ENCODE measurements around the gene DNM1L. TPM values are rescaled to one million over a fixed set of nuclear protein-coding genes. Genes with fewer than 3 reads are reported as not detected.

DNM1L gene
- total RNA-seq, 3 donors from 2014 or later (not counting 1 experiment from before 2014, with no cell fraction given), result 69.2 to 84.9 (median 81.0) TPM

DNA sequence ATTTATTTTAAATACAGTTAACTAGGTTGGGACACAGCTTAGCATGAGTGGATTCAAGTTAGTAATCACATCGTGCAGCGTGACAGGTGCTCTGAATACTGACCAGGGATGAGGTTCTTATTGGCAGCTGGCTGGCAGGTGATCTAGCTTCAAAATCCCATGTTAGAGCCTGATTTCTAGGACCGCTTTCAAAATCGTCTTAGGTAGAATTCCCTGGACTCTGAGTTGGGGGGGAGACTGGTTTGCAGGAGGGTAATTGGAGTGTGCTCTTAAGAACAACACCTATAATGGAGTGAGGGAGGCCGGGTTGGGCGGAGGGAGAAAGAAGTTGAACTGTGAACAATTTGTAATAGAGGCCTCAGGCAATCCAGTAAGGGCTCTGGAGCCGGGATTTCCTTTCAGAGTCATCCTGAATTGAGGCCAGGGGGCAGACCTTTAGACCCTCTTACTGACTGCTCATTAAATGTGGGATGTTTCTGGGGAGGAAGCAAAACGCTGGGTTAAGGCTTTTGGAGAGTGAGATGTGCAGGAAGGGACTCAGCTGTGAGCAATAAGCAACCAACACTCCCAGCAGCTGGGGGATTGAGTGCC, 77.5 kb downstream of the DNM1L start:
- intact Hi-C loops (cut with micrococcal nuclease), result loop anchor here (1.0 kb wide), 2 partner anchors 1266 to 1462 kb away; partner anchors contain the start of gene ALG10
- H3K4me3 ChIP-seq (ENCODE audit: low read length), result peak overlapping the region; percentile 85
- 63% methylated on average over 8 of the region's 8 CpGs for WGBS (ENCODE audit: insufficient coverage)

DNA sequence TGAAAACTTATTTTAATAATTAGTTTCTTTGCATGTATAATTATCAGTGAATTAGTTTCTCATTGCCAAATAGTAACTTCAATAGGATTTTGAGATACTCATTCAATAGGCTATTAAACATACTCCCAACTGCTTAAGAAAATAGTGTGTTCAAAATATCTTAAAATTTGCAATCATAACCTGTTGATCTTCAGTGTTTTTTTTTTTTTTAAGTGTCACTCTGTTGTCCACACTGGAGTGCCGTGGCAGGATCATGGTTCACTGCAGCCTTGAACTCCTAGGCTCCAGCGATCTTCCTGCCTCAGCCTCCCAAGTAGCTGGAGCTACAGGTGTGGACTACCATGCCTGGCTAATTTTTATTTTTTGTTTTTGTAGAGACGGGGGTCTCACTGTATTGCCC, 78.1 kb downstream of the DNM1L start:
- peaks cover 16 to 17% of the 10 kb centered on the region in 2 donors for H3K4me1 Mint-ChIP-seq
- 93% methylated on average over 3 of the region's 3 CpGs for WGBS (ENCODE audit: insufficient coverage)

More for the DNA sequence above, 77.5 kb downstream of the DNM1L start:
- Histone ChIP-seq H3K36me3 (ENCODE audit: control insufficient read depth, insufficient read depth, low read length) (peaks cover 13% of the 10 kb centered on the region), H3K27me3 (ENCODE audit: control insufficient read depth, insufficient read depth, low read length) (peaks cover 2% of the 10 kb centered on the region), H3K27ac (ENCODE audit: low read length) (no peak overlapping the region), H3K4me1 (ENCODE audit: control insufficient read depth, insufficient read depth, low read length) (peaks cover 17% of the 10 kb centered on the region), H3K9me3 (ENCODE audit: control insufficient read depth, insufficient read depth, low read length) (no peaks in the 10 kb centered on the region)
- H3K9me3 Mint-ChIP-seq, result no peaks in the 10 kb centered on the region
- H3K27me3 Mint-ChIP-seq (ENCODE audit: low read depth in 2 of 2), result peaks cover 0 to 12% of the 10 kb centered on the region in 2 donors
- peak overlapping the region; percentile 85 to 88 for H3K27ac Mint-ChIP-seq
- peaks cover 16 to 17% of the 10 kb centered on the region in 2 donors for H3K4me1 Mint-ChIP-seq
- ATAC-seq (no peak), DNase-seq (no peak)
- H3K4me3 Mint-ChIP-seq, result peak overlapping the region; percentile 89
- no peak for TF ChIP-seq CTCF (IDR thresholded peaks at IDR 0.05)
- H3K36me3 Mint-ChIP-seq, result no peaks in the 10 kb centered on the region

DNA sequence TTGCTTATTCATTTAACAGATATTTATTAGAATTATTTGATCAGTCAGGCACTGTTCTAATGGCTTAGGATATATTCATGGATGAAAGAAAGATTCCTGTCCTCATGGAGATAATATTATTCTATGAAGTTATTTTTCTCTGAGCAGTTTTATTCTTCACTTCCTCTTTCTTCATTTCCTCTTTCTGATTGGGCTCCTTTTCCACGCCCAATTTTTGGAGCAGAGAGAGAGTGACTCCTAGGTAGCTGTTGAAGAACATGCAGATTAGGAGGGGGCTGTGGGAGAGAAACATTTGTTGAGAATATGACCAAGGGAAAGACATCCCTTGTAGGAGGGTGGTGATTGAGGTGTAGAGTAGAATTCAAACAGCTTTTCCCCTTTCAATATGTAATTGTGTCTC, 82.6 kb downstream of the DNM1L start:
- Mint-ChIP-seq H3K36me3 (no peaks in the 10 kb centered on the region), H3K9me3 (no peaks in the 10 kb centered on the region), H3K27me3 (ENCODE audit: low read depth in 2 of 2) (peaks cover 3 to 23% of the 10 kb centered on the region in 2 donors), H3K4me1 (peaks cover 0 to under 1% of the 10 kb centered on the region in 2 donors), H3K4me3 (no peak overlapping the region), H3K27ac (no peak overlapping the region)
- H3K27ac ChIP-seq (ENCODE audit: low read length), result no peak overlapping the region
- no peaks in the 10 kb centered on the region for H3K9me3 ChIP-seq (ENCODE audit: control insufficient read depth, insufficient read depth, low read length)
- no peak for DNase-seq
- peaks cover 3% of the 10 kb centered on the region for H3K4me1 ChIP-seq (ENCODE audit: control insufficient read depth, insufficient read depth, low read length)
- ATAC-seq, result no peak
- no peak for TF ChIP-seq CTCF (IDR thresholded peaks at IDR 0.05)
- no peaks in the 10 kb centered on the region for H3K36me3 ChIP-seq (ENCODE audit: control insufficient read depth, insufficient read depth, low read length)
- intact Hi-C loops (cut with micrococcal nuclease), result no loop called here
- 0% methylated on average over 1 of the region's 1 CpG for WGBS (ENCODE audit: insufficient coverage)
- peaks cover 2% of the 10 kb centered on the region for H3K27me3 ChIP-seq (ENCODE audit: control insufficient read depth, insufficient read depth, low read length)
- no peak overlapping the region for H3K4me3 ChIP-seq (ENCODE audit: low read length)

More for the DNA sequence above, 78.1 kb downstream of the DNM1L start:
- TF ChIP-seq CTCF (IDR thresholded peaks at IDR 0.05), result no peak
- peaks cover 17% of the 10 kb centered on the region for H3K4me1 ChIP-seq (ENCODE audit: control insufficient read depth, insufficient read depth, low read length)
- peaks cover 0 to 18% of the 10 kb centered on the region in 2 donors for H3K27me3 Mint-ChIP-seq (ENCODE audit: low read depth in 2 of 2)
- DNase-seq (no peak), ATAC-seq (no peak)
- H3K4me3 Mint-ChIP-seq, result no peak overlapping the region
- no peak overlapping the region for H3K27ac ChIP-seq (ENCODE audit: low read length)
- no peaks in the 10 kb centered on the region for H3K9me3 Mint-ChIP-seq
- H3K4me3 ChIP-seq (ENCODE audit: low read length), result no peak overlapping the region
- H3K27me3 ChIP-seq (ENCODE audit: control insufficient read depth, insufficient read depth, low read length), result peaks cover 2% of the 10 kb centered on the region
- no peaks in the 10 kb centered on the region for H3K9me3 ChIP-seq (ENCODE audit: control insufficient read depth, insufficient read depth, low read length)
- H3K36me3 ChIP-seq (ENCODE audit: control insufficient read depth, insufficient read depth, low read length), result peaks cover 7% of the 10 kb centered on the region
- intact Hi-C loops (cut with micrococcal nuclease), result no loop called here
- no peaks in the 10 kb centered on the region for H3K36me3 Mint-ChIP-seq
- H3K27ac Mint-ChIP-seq, result no peak overlapping the region

DNA sequence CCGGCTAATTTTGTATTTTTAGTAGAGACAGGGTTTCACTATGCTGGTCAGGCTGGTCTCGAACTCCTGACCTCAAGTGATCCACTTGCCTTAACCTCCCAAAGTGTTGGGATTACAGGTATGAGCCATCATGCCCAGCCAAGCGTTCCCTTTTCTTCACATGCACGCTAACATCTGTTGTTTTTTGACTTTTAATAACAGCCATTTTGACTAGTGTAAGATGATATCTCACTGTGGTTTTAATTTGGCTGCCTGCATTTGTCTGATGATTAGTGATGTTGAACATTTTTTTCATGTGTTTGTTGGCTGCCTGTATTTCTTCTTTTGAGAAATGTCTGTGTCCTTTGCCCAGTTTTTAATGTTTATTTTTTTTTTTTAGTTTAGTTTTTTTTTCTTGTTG, 86.8 kb downstream of the DNM1L start:
- intact Hi-C loops (cut with micrococcal nuclease), result no loop called here
- Histone ChIP-seq H3K27me3 (ENCODE audit: control insufficient read depth, insufficient read depth, low read length) (peaks cover 2% of the 10 kb centered on the region), H3K4me3 (ENCODE audit: low read length) (no peak overlapping the region), H3K9me3 (ENCODE audit: control insufficient read depth, insufficient read depth, low read length) (no peaks in the 10 kb centered on the region), H3K36me3 (ENCODE audit: control insufficient read depth, insufficient read depth, low read length) (no peaks in the 10 kb centered on the region), H3K27ac (ENCODE audit: low read length) (no peak overlapping the region), H3K4me1 (ENCODE audit: control insufficient read depth, insufficient read depth, low read length) (peaks cover 3% of the 10 kb centered on the region)
- Mint-ChIP-seq H3K9me3 (no peaks in the 10 kb centered on the region), H3K27ac (no peak overlapping the region), H3K27me3 (ENCODE audit: low read depth in 2 of 2) (peaks cover 16 to 39% of the 10 kb centered on the region in 2 donors), H3K4me1 (no peaks in the 10 kb centered on the region), H3K36me3 (no peaks in the 10 kb centered on the region), H3K4me3 (no peak overlapping the region)
- ATAC-seq (no peak), DNase-seq (no peak)
- TF ChIP-seq CTCF (IDR thresholded peaks at IDR 0.05), result no peak
- 79% methylated on average over 4 of the region's 4 CpGs for WGBS (ENCODE audit: insufficient coverage)

All from natural killer cell (primary cell).